IPS-20b (cell line): ENCODE results near the gene CD2BP2.
A peak's percentile ranks its signal among the peaks of the same experiment; 100 is the strongest.

ENCODE experiments used
- H3K27ac ChIP-seq: one replicate; pipeline ENCODE4 v1.5.1; 2013; ENCODE audit warnings: low read length
- H3K27me3 ChIP-seq: 2 replicates; pipeline ENCODE4 v1.6.1; 2013; ENCODE audit warnings: mild to moderate bottlenecking, low read length, inconsistent platforms; ENCODE audit not compliant: insufficient read depth
- H3K36me3 ChIP-seq: 2 replicates; pipeline ENCODE4 v1.6.1; 2013; ENCODE audit warnings: low read depth, mild to moderate bottlenecking, inconsistent platforms, low read length, moderate library complexity; ENCODE audit not compliant: insufficient read depth
- H3K4me1 ChIP-seq: 2 replicates; pipeline ENCODE4 v1.6.1; 2013; ENCODE audit warnings: mild to moderate bottlenecking, control low read depth, inconsistent platforms, low read length, moderate library complexity; ENCODE audit not compliant: insufficient read depth
- H3K4me3 ChIP-seq: 2 replicates; pipeline ENCODE4 v1.5.1; 2013; ENCODE audit warnings: mild to moderate bottlenecking, low read length, inconsistent platforms
- H3K9ac ChIP-seq: 2 replicates; pipeline ENCODE4 v1.6.1; 2013; ENCODE audit warnings: low read depth, mild to moderate bottlenecking, inconsistent platforms, low read length, moderate library complexity
- H3K9me3 ChIP-seq: 2 replicates; pipeline ENCODE4 v1.6.1; 2013; ENCODE audit warnings: mild to moderate bottlenecking, low read depth, low read length, inconsistent platforms; ENCODE audit not compliant: insufficient read depth

The CD2BP2 gene

GRCh38 chr16:30368792-30369090 lies 13.6 kb upstream of the CD2BP2 start:
- H3K27me3 ChIP-seq: no peaks in the 10 kb centered on the region
- no peaks in the 10 kb centered on the region for H3K9me3 ChIP-seq
- H3K4me1 ChIP-seq: peaks cover 15% of the 10 kb centered on the region; the same call in 1 of the 2 replicates
- H3K9ac ChIP-seq: peak overlapping the region; percentile 53; the same call in 1 of the 2 replicates
- H3K36me3 ChIP-seq: peaks cover 8% of the 10 kb centered on the region; the same call in 1 of the 2 replicates
- no peak overlapping the region for H3K27ac ChIP-seq
- peak overlapping the region; percentile 75 for H3K4me3 ChIP-seq

GRCh38 chr16:30368122-30368791 lies 13.1 kb upstream of the CD2BP2 start:
- peaks cover 8% of the 10 kb centered on the region; the same call in 1 of the 2 replicates for H3K36me3 ChIP-seq
- H3K9ac ChIP-seq: peak overlapping the region; percentile 53; the same call in 1 of the 2 replicates
- H3K4me1 ChIP-seq: peaks cover 15% of the 10 kb centered on the region; the same call in 1 of the 2 replicates
- no peak overlapping the region for H3K27ac ChIP-seq
- peak overlapping the region; percentile 75 for H3K4me3 ChIP-seq
- H3K9me3 ChIP-seq: no peaks in the 10 kb centered on the region
- no peaks in the 10 kb centered on the region for H3K27me3 ChIP-seq

- Histone ChIP-seq H3K9me3 (no peaks in the 10 kb centered on the region), H3K36me3 (peaks cover 8% of the 10 kb centered on the region; the same call in 1 of the 2 replicates), H3K27me3 (no peaks in the 10 kb centered on the region), H3K4me3 (peak overlapping the region; percentile 75), H3K9ac (peak overlapping the region; percentile 53; the same call in 1 of the 2 replicates), H3K4me1 (peaks cover 15% of the 10 kb centered on the region; the same call in 1 of the 2 replicates), H3K27ac (no peak overlapping the region)
Observed at GRCh38 chr16:30367349-30368009, 12.4 kb upstream of the CD2BP2 start.

GRCh38 chr16:30366511-30366910 lies 11.4 kb upstream of the CD2BP2 start:
- H3K27ac ChIP-seq: no peak overlapping the region
- no peaks in the 10 kb centered on the region for H3K27me3 ChIP-seq
- no peak overlapping the region for H3K4me3 ChIP-seq
- no peaks in the 10 kb centered on the region for H3K9me3 ChIP-seq
- no peak overlapping the region for H3K9ac ChIP-seq
- H3K4me1 ChIP-seq: peaks cover 15% of the 10 kb centered on the region; the same call in 1 of the 2 replicates
- H3K36me3 ChIP-seq: peaks cover 8% of the 10 kb centered on the region; the same call in 1 of the 2 replicates

GRCh38 chr16:30365200-30365599 lies 10.1 kb upstream of the CD2BP2 start:
- Histone ChIP-seq H3K27ac (no peak overlapping the region), H3K36me3 (peaks cover 8% of the 10 kb centered on the region; the same call in 1 of the 2 replicates), H3K9me3 (no peaks in the 10 kb centered on the region), H3K27me3 (no peaks in the 10 kb centered on the region), H3K9ac (no peak overlapping the region; the same call in 1 of the 2 replicates), H3K4me1 (peaks cover 15% of the 10 kb centered on the region; the same call in 1 of the 2 replicates), H3K4me3 (no peak overlapping the region)

GRCh38 chr16:30361180-30361579 lies 6.1 kb upstream of the CD2BP2 start:
- Histone ChIP-seq H3K4me1 (peaks cover 2% of the 10 kb centered on the region; the same call in 1 of the 2 replicates), H3K9me3 (no peaks in the 10 kb centered on the region), H3K9ac (no peak overlapping the region), H3K4me3 (no peak overlapping the region), H3K27me3 (no peaks in the 10 kb centered on the region), H3K36me3 (peaks cover 18% of the 10 kb centered on the region), H3K27ac (no peak overlapping the region)

- Histone ChIP-seq H3K4me3 (no peak overlapping the region), H3K27ac (no peak overlapping the region), H3K27me3 (no peaks in the 10 kb centered on the region), H3K36me3 (peaks cover 14% of the 10 kb centered on the region), H3K9me3 (no peaks in the 10 kb centered on the region), H3K4me1 (peaks cover 5% of the 10 kb centered on the region; the same call in 1 of the 2 replicates), H3K9ac (no peak overlapping the region)
Observed at GRCh38 chr16:30359871-30360170, 4.7 kb upstream of the CD2BP2 start.

GRCh38 chr16:30358990-30359870 lies 4.1 kb upstream of the CD2BP2 start:
- Histone ChIP-seq H3K9ac (no peak overlapping the region), H3K27ac (no peak overlapping the region), H3K4me3 (no peak overlapping the region), H3K27me3 (no peaks in the 10 kb centered on the region), H3K4me1 (peaks cover 5% of the 10 kb centered on the region; the same call in 1 of the 2 replicates), H3K36me3 (peaks cover 10% of the 10 kb centered on the region; the same call in 1 of the 2 replicates), H3K9me3 (no peaks in the 10 kb centered on the region)

GRCh38 chr16:30358577-30358936 lies 3.4 kb upstream of the CD2BP2 start:
- Histone ChIP-seq H3K36me3 (peaks cover 14% of the 10 kb centered on the region), H3K9ac (no peak overlapping the region), H3K27ac (no peak overlapping the region), H3K4me3 (no peak overlapping the region), H3K4me1 (peaks cover 10% of the 10 kb centered on the region; the same call in 1 of the 2 replicates), H3K9me3 (no peaks in the 10 kb centered on the region), H3K27me3 (no peaks in the 10 kb centered on the region)

GRCh38 chr16:30357715-30358576 lies 2.8 kb upstream of the CD2BP2 start:
- peaks cover 20% of the 10 kb centered on the region for H3K36me3 ChIP-seq

More at GRCh38 chr16:30357715-30358576, 2.8 kb upstream of the CD2BP2 start:
- H3K27me3 ChIP-seq: no peaks in the 10 kb centered on the region
- no peak overlapping the region for H3K4me3 ChIP-seq
- H3K27ac ChIP-seq: no peak overlapping the region
- no peak overlapping the region for H3K9ac ChIP-seq
- no peaks in the 10 kb centered on the region for H3K9me3 ChIP-seq
- peaks cover 10% of the 10 kb centered on the region; the same call in 1 of the 2 replicates for H3K4me1 ChIP-seq
